Hippocampal formation (tissue), 2 donors: ENCODE data around the gene CHMP2A.
"Not testable (repeated sequence)": the region's sequence is repeated elsewhere in the genome, so short reads cannot be mapped to it uniquely, and the experiment has no call there.

ENCODE experiments used
- DNase-seq, 2 donors: peaks; one replicate each; lab custom pipeline; 2025; lab: John Stamatoyannopoulos, UW

CHMP2A gene

GRCh38 chr19:58511353-58512208 is 43.3 kb downstream of the CHMP2A start, which contains the start of gene SLC27A5:
Gene SLC27A5 (minus strand): TSS chr19:58511992. CDS start chr19:58511955, 37 bp downstream.
- no peak for DNase-seq

GRCh38 chr19:58510084-58510862 is 44.6 kb downstream of the CHMP2A start:
- no peak for DNase-seq

- no peak for DNase-seq
Observed at GRCh38 chr19:58509731-58510083, 45.2 kb downstream of the CHMP2A start.

DNA sequence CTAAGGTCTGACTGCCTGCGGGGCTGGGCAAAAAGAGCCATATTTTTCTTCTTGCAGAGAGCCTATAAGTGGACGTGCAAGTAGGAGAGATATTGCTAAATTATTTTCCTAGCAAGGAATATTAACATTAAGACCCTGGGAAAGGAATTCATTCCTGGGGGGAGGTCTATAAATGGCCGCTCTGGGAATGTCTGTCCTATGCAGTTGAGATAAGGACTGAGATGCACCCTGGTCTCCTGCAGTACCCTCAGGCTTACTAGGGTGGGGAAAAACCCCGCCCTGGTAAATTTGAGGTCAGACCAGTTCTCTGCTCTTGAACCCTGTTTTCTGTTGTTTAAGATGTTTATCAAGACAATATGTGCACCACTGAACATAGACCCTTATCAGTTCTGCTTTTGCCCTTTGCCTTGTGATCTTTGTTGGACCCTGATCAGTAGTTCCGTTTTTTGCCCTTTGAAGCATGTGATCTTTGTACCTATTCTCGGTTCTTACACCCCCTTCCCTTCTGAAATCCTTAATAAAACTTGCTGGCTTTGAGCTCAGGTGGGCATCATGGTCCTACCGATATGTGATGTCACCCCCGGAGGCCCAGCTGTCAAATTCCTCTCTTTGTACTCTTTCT is 47.2 kb downstream of the CHMP2A start:
- not testable (repeated sequence) for DNase-seq
